Loucy (cell line): ENCODE results near the gene P2RX4.

Experiments
- CTCF ChIP-seq: fragments of 200-600 bp; sonication (generic); conservative IDR thresholded peaks from 2 replicates; pipeline ENCODE4 v1.5.1; 2014; ENCODE audit warnings: mild to moderate bottlenecking, antibody characterized with exemption, low read length
- EZH2phosphoT487 ChIP-seq: fragments of 200-600 bp; IDR thresholded peaks from 2 replicates; pipeline ENCODE4 v1.6.1; 2018; ENCODE audit warnings: antibody characterized with exemption, mild to moderate bottlenecking, moderate library complexity, borderline replicate concordance

GRCh38 chr12:121226399-121226798, 16.5 kb downstream of the P2RX4 start:
- TF ChIP-seq EZH2phosphoT487, result no peak
- no peak for TF ChIP-seq CTCF
